ENCODE data around the gene FGD4.
A peak's percentile ranks its signal among the peaks of the same experiment; 100 is the strongest.
"Not testable (repeated sequence)": the region's sequence is repeated elsewhere in the genome, so short reads cannot be mapped to it uniquely, and the experiment has no call there.

Gene FGD4

DNA sequence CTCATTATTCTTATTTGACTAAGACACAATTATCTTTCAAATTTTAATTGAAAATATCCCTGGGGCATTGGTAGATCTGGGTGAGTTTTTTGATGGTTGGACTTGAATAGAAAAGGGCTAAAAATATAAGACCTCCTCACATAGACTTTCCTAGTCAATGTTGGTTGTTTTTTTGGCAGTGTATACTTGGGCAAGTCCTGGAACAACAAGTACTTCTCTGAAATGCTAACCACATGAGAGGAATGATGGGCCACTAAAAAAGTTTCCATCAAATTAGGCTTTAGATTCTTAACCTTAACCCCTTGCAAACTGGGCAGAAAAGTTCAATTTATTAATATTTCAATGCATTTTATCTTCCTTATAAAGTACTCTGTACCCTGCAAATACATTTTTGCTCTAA is 97.6 kb downstream of the FGD4 start:
- DNase-seq, result no peak

GRCh38 chr12:32497864-32498263 is 98.5 kb downstream of the FGD4 start:
- DNase-seq, result peak in 2 of 4 experiments; percentile 37 to 48

DNA sequence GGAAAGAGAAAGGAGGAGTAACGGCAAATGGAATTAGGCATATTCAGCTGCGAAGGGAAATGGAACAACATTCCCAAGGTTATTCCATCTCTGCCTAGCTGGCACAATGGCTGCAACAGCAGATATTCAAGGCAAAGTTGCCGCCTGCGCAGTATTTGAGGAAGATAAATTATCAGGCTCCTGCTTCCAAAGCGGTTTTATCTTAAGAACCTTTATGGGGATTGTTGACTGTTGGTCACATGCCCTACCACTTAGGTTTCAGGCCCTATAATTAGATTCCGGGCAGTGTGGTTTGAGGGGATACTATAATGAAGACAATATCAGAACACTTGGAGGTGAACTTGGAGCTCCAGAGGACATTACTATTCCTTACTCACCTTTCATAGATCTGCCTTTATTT is 99.7 kb downstream of the FGD4 start:
- no peak for DNase-seq

DNA sequence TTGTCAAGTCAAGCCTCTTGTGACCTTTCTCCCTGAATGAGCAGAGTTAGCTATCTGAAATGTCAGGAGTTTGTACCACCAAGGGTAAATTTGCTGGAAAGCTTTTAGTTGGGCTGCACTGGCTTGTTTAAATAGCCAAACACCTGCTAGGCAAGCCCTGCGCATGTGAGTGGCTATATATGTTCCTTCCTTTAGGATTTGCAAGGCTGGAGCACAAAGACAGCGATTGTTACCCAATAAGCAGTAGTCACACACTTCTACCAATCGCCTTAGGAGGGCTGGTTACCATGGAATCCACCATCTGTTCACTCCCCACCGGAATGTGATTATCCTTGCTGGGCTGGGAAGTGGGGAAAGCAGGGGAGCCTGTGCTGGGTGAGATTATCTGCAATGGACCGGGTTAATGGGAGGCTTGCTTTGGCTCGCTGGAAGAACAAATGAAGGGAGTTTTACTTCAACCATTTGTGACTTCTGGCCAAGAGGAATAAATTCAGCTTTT is 102.5 kb downstream of the FGD4 start:
- no peak for DNase-seq

GRCh38 chr12:32502693-32503502 is 103.5 kb downstream of the FGD4 start:
- peak in 3 of 4 experiments; percentile 60 to 66 (median 62) for DNase-seq

DNA sequence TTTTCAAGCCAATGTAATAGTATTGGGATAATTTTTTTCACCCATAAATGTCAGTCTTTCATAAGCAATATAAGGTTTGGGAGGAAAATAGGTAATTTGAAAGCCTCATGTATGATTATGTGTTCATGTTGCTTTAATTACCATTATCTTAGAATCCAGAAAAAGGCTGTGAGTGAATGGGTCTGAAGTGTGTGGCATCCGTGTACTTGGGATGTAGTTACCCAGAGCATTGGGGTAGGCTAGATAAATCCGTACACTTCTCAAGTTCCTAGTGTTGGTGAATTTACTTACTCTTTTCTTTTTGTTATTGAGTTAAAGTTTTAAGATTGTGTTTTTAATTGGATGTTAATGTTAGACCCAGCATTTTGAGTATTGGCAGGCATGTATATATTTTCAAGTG is 104.4 kb downstream of the FGD4 start:
- no peak for DNase-seq

DNA sequence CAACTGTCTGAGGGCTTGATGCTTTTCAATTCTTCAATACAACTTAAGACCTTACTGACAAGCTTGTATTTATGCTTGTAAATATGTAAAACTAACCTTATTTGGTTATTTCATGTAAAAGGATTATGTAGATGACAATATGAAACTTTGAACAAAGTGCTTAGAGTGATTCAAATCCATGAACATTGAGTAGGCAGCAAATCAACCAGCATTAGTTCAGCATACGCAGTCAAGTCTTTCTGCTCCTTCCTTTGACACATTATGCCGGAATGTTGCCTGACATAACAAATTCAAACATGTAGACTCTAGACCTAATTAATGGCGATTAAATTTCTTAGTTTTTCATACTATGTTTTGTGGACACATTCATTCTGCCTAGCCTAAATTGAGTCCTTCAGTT is 105.2 kb downstream of the FGD4 start:
- no peak for DNase-seq

DNA sequence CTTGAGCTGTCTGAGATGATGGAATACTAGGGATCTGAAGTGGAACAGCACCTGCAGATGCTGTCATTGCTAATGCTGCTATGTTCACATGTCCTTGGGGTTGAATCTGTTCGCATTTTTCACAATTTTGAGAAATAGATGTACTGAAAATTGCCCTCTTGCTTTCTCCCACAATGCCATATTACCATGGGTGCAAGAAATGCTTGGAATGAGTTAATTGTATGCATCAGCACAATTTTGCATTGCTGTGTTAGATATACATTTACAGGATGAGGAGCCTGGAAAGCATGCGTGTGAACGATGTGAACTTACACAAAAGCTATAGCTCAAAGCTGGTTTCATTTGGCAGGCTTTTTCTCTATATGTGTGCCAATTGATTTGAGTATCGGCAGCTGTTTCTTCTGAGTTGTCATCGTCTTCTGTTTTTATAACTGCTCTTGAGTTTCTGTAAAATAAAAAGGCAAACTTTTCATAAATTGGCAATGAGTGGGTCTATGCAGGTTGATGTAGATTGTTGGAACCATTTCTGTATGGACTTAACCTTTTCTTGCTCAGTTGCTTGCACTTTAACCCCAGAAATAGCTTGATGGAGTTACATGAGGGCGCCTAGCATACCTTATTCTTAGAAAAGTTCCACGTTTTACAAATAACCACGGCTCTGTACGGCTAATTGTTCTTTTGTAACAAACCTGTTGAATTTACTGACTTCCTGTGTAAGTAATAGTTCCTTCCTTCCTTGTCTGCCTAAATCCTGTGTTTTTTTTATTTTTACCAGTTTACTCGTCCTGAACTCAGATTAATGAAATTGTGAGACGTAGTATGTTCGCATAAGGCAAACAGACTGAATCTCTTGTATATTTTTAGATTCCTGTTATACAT is 105.9 kb downstream of the FGD4 start:
- DNase-seq, result no peak

DNA sequence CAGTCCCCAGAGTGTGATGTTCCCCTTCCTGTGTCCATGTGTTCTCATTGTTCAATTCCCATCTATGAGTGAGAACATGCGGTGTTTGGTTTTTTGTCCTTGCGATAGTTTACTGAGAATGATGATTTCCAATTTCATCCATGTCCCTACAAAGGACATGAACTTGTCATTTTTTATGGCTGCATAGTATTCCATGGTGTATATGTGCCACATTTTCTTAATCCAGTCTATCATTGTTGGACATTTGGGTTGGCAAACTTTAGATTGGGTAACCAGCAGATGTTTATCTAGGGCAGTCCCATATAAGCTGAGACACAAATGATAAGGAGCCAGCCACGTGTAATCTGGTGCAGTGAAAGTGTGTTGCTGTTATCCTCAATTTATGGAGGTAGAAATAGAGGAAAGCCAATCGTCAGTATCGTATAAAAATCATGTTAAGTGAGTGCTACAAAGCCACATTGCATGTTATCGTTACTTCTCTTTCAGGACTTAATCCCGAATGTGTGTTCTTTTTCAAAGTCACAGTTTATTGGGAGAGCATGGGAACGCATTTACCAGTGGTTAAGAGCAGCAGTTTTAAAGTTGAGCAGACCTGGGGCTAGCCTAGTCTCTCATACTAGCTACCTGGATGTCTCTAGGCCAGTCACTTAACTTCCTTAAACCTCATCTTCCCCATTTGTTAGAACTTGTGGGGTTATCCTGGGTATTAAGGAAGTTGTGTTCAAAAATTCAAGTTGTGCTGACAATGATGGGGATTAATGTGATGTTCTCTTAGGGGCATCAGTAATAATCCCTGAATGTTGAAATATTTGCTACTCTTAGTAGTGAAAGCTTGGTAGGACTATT is 108.0 kb downstream of the FGD4 start:
- peak in 2 of 4 experiments; percentile 54 to 62 for DNase-seq

DNA sequence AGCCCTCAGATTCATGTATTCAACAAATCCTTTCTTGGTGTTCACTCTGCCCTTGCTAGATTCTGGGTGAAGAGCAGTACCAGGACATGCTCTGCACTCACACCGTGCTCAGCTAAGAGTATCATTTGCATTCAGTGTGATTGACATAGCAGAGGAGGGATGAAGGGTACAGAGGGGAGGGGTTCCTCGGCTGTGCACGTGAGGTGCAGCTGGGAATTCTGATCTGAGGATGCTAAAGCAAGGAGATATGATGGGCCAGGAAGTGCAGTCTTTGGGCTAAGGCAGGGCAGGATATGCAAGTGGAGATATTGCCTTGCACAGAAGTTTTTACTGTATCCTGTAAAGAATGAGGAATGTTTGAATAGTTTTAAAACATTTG is 108.6 kb downstream of the FGD4 start:
- DNase-seq, result no peak

DNA sequence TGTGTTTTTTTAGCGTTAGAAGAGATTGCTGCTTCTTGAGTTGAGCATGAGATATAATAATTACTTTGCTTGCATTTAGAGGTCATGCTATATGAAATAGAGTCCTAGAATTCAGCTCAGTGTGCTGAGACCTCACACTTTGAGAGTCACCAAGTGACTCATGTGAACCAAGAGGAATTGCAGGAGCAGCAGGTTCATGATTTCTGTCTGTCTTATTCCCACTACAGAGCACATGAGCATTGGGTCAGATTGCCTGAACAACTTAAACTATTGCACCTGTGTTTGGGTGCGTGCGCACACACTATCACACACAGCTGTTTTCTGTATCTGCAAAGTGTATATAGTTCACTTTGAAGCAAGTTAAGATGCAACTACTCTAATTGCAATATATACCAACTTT is 109.3 kb downstream of the FGD4 start:
- DNase-seq, result peak in 3 of 4 experiments; percentile 23 to 43 (median 40)

DNA sequence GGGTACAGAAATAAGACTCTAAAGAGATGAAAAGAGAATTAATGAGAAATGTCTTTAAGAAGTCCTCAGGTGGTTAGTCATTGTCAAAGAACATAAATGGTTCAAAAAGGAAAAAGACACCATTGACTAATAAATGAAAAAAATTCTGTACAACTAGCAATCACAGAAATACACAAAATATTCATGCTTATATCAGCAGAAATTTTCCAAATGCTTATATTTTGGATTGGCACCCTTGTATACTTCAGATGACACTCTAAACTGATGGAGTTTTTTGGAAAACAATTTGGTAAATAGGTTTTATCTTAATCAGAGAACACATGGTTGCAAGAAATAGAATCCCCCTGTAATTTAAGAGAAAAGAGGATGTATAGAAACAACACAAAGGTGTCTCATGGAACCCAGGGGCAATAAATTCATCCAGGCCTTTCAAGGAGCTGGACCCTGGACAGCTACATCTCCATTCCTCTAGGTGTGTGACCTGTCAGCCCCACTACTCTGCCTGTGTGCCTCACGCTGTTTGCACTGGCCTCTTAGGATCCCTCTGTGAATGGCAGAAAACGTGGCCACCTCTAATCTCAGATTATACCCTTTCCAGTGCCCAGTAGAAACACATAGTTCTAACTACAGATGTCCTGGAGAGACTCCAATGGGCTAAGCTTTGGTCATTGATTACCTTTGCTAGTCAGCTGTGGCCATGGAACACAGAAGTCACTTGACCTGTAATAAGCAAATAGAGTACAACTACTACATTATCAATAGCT is 110.2 kb downstream of the FGD4 start:
- DNase-seq, result no peak

- not testable (repeated sequence) for DNase-seq
Measured at GRCh38 chr12:32511976-32512375, 112.6 kb downstream of the FGD4 start.

DNA sequence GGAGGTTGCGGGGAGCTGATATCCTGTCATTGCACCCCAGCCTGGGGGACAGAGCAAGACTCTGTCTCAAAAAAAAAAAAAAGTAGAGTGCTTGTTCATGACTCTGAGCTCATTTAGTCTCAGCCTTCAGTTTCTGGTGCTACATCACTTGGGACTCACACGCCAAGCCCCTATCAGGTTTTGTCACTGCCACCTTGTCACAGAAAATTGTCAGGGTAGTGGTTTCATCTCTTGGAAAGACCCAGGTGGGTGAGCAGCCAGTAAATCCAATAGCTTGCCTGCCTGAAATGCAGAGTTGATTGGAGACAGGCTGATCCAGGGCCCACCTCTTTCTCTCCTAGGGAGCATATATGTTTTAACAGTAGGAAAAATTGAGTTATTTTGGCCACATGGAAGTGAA is 113.0 kb downstream of the FGD4 start:
- DNase-seq, result no peak

- no peak for DNase-seq
Measured at GRCh38 chr12:32512910-32513309, 113.6 kb downstream of the FGD4 start.

DNA sequence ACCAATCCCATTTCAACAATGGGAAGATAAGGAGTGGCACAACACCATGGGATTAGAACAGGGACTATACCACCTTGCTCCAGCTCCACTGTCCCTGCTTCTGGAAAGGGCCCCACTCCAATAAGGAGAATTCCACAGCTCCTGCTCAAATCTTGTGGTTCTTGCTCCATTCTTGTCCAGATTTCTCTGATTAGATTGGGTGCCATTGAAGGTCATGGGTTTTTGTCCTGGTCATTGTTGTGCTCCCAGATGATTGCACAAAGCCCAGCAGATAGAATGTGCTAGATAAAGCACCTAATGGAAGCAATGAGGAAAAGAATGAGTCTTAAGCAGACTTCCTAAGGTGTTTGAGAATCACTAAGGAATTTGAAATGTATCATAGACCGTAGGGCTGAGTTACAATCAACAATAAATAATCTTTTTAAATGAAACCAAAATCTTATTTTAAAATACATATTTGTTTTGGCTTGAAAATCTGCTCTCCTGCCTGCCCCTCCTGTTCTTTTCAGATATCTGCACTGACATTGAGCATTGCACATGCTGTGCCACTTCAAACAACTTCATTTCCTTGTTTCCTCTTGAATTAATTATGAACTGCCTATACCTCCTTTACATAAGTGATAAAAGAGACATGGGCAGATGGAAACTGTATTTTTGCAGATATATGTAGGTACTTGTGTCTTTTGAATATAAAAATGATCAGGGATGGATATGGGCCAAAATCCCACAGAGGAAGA is 115.9 kb downstream of the FGD4 start:
- no peak for DNase-seq

- peak in 3 of 4 experiments; percentile 59 to 66 (median 64) for DNase-seq
Measured at GRCh38 chr12:32516230-32516629, 116.9 kb downstream of the FGD4 start.

GRCh38 chr12:32517966-32518365 is 118.6 kb downstream of the FGD4 start:
- DNase-seq, result no peak

DNA sequence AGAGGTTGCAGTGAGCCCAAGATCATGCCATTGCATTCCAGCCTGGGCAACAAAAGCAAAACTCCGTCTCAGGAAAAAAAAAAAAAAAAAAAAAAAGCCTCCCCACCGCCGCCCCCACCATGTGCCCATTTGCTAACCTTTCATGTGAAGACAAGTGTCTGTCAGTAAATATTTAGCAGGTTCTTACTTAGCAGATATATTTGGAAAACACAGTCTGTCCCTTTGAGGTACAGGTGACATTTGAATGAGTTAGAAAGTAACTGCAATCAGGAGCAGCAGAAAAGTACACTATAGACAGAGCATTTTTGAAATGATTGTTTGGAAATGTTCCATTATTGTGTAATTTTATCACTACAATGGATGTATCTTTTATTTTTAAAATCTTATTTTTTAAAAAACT is 119.7 kb downstream of the FGD4 start:
- DNase-seq, result no peak

GRCh38 chr12:32522331-32523221 is 123.2 kb downstream of the FGD4 start:
- peak; percentile 41 to 74 (median 69) for DNase-seq
